SK-N-MC (cell line): Measurements from ENCODE around the gene CLTCL1.

Experiments
- EZH2 ChIP-seq: fragments of 200-600 bp; sonication (generic); IDR thresholded peaks from one replicate; pipeline ENCODE4 v1.6.1; 2017; ENCODE audit warnings: antibody characterized with exemption
- FOXP2 ChIP-seq: optimal IDR thresholded peaks from 2 replicates; pipeline ENCODE3; 2011; ENCODE audit warnings: mild to moderate bottlenecking, moderate library complexity; ENCODE audit not compliant: insufficient read depth; ENCODE audit errors: extremely low read length, control extremely low read depth
- POLR2AphosphoS5 ChIP-seq: IDR thresholded peaks from 2 replicates; pipeline ENCODE4 v1.6.1; 2012; ENCODE audit warnings: mild to moderate bottlenecking, low read depth, low read length, borderline replicate concordance

DNA sequence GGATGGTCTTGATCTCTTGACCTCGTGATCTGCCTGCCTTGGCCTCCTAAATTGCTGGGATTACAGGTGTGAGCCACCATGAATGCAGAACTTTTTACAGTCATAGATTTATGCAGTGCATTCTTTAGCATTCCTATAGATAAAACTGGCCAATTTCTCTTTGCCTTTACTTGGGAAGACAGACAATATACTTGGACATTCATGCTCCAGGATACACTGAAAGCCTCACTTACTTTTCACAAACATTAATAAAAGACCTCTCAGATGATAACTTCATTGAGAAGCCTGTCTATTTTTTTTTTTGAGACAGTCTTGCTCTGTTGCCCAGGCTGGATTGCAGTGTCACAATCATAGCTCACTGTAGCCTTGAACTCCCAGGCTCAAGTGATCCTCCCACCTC is 12.3 kb upstream of the CLTCL1 start:
- TF ChIP-seq POLR2AphosphoS5 (no peak), FOXP2 (no peak), EZH2 (no peak)
